HG03558 (cell line): ENCODE results near the gene BMS1.
A peak's percentile ranks its signal among the peaks of the same experiment; 100 is the strongest.
"Not testable (repeated sequence)": the region's sequence is repeated elsewhere in the genome, so short reads cannot be mapped to it uniquely, and the experiment has no call there.

ENCODE experiments used
- ATAC-seq: cut with Tn5 transposase; IDR thresholded peaks from one replicate; pipeline ENCODE4 v1.9.1; 2021; ENCODE audit warnings: moderate number of reproducible peaks; ENCODE audit not compliant: unreplicated experiment; ENCODE audit errors: extremely low read depth

The BMS1 gene

GRCh38 chr10:42782446-42783180 is at the start of gene BMS1:
TSS of gene BMS1 (plus strand) at chr10:42782795. CDS start at chr10:42784395, 1,600 bp downstream.
- peak; percentile 92 for ATAC-seq

DNA sequence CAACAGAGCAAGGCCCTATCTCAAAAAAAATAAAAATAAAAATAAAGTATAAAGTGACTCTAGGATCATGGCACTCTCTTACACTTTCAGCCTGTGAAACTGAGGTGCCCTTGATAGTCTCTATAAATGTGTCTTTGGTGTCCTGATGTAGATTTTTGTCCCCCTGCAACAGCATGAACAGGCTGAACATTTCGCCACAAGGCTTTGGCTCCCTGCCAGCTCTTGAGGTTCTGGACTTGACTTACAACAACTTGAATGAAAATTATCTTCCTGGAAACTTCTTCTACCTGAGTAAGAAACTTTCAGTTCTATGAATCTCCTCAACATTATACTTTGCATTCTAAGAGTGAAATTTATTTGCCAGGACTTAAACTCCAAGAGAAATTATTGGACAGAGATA is 48.1 kb upstream of the BMS1 start:
- ATAC-seq = no peak

DNA sequence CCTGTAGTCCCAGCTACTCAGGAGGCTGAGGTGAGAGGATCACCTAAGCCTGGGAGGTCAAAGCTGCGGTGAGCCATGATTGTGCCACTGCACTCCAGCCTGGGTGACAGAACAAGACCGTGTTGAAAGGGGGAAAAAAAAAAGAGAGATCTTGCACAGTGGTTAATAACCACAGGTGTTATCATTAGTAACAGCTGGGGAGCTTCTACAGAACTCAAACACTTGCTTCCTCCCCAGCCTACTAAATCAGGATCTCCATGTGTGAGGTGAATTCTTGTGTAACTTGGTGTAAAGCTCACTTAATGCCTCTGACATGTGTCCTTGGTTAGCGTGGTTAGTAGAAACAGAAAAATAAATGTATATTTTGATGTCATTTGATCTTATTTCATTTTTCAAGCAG is 43.9 kb upstream of the BMS1 start:
- ATAC-seq = no peak

DNA sequence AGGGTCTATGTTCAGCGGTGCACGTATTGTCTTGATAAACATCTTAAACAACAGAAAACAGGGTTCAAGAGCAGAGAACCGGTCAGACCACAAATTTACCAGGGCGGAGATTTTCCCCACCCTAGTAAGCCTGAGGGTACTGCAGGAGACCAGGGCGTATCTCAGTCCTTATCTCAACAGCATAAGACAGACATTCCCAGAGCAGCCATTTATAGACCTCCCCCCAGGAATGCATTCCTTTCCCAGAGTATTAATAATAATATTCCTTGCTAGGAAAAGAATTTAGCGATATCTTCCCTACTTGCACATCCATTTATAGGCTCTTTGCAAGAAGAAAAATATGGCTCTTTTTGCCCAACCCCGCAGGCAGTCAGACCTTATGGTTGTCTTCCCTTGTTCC is 41.1 kb upstream of the BMS1 start:
- ATAC-seq = not testable (repeated sequence)

GRCh38 chr10:42743697-42744096 is 38.9 kb upstream of the BMS1 start:
- no peak for ATAC-seq

- ATAC-seq = no peak
Observed at GRCh38 chr10:42744134-42744701, 38.4 kb upstream of the BMS1 start.

DNA sequence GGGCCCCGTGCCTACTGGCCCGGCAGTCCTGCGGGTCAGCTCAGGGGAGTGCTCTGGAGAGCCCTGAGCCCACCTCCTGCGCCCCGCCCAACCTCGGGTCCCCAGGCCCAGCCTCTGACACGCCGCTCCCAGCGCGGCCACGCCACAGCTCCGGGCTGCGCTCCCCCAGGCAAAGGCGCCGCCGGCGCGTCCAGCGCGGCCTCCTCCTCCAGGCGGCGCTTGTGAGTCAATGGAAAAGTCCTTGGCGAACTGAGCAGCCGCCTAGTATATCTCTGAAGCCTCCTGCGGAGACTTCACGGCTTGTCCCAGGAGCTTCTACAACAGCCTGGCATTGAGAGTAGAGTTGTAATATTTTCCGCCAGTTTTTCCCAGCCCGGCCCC is 29.5 kb upstream of the BMS1 start:
- no peak for ATAC-seq

GRCh38 chr10:42753507-42754154 is 29.0 kb upstream of the BMS1 start:
- ATAC-seq = no peak

DNA sequence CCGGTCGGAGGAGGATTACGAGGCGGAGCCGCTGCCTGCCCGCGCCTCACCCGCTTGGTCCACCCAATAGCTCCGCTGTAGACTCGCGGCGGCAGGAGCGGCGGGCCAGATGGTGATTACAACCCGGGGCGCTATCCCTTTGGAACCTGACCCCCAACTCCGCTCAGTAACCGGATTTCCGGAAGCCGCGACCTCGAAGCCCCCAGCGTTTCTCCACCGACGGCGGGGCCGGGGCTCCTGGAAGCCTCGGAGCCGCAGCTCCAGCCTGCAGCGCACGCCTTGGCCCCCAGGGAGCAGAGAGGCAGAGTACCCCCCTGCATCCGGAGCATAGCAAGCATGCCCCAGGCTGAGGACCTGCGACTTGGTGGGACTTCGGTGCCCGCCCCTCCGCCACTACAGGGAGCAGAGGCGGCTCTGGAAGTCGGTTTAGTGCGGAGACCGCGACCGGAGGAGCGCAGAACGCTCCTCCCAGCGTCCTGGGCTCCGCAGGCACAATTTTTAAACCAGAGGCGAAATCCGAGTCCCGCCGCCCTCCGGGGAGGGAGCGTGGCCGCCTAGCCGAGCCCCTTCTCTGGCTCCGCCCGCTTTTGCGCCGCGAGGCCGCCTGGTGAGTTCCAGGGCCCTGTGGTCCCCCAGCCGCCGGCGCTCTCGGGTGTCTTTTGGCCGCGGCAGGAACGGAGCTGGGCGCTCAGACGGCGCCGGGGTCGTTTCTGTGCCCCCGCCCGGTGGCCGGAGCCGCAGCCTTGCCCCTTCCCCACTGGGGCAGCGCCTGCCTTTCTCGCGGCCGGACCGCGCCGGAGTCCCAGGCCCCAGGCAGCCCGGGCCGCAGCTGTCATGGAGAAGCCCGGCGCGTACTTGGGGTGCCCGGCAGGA is 28.2 kb upstream of the BMS1 start:
- no peak for ATAC-seq

GRCh38 chr10:42755028-42755451 is 27.6 kb upstream of the BMS1 start:
- ATAC-seq = no peak

GRCh38 chr10:42755556-42756093 is 27.0 kb upstream of the BMS1 start:
- no peak for ATAC-seq

- ATAC-seq = no peak
Observed at GRCh38 chr10:42767906-42768305, 14.7 kb upstream of the BMS1 start.

GRCh38 chr10:42768581-42769152 is 13.9 kb upstream of the BMS1 start:
- no peak for ATAC-seq

DNA sequence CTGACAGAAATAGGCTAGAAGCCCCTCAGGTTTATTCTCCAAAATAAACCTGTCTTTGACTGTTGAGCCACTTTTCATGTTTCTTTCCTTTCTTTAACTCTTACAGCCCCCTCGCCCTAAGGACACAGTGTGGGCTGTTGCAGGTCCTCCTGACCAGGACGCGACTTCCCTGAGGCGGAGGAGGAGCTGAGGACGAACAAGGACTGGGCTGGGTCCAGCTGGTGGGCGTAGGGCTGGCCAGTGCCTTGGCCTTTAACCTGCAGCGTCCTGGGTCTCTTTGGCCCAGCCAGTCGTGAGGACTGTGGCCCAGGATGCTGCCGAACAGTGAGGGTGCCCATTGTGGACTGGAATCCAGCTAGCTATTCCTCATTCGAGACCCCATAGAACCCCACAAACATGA is 13.4 kb upstream of the BMS1 start:
- no peak for ATAC-seq

DNA sequence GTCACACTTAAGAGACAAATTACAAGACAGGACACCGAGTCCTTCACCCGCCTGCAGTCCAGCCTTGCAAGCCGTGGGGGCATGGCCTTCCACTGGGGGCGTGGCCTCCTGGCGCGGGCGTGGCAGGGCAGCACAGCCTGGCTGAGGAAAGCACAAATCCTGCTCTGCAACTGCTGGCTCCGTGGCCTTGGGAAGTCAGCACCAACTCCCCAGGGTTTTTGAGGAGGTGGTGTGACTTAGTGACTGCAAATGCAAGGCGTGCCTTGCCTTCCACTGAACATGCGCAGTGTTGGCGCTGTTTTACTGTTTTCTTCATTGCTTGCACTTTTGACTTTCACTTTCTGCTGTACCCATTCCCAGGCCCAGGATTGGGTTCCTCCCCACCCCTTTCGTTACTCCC is 12.9 kb upstream of the BMS1 start:
- no peak for ATAC-seq

GRCh38 chr10:42776681-42777080 is 5.9 kb upstream of the BMS1 start:
- ATAC-seq = no peak

DNA sequence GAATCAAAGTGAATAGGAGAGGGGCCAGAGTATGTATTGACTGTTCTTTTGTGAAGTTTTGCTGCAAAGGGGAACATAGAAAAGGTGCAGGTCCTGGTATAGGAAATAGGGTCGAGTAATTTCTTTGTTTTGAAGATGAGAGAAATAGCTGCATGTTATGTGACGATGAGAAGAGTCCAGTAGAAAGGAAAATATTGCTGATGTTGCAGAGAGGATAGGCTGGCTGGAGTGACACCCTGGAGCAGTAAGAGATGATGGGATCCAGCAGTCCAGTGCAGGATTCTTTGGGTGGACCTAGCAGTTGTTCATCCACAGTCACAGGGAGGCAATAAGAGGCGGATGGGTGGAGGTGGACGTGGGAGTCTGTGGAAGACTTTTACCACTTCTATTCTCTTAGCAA is 2.1 kb upstream of the BMS1 start:
- no peak for ATAC-seq

GRCh38 chr10:42781893-42782445 is 626 bp upstream of the BMS1 start:
- ATAC-seq = no peak

DNA sequence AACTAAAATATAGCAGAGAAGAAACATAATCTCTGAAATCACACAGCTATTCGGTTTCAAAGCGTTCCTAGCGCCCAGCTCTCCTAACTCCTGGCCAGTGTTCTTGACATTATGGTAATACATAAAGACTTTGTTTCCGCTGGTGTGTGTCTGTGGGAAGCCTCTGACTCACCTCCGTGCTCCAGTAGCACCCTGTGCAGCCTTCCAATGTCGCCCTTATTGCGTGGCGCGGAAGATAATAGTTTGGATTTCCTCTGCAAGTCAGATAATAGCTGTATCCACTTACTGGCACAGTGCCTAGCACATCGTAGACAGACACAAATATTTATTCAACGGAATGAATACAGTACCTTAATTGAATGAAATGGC is 570 bp downstream of the BMS1 start:
- no peak for ATAC-seq

DNA sequence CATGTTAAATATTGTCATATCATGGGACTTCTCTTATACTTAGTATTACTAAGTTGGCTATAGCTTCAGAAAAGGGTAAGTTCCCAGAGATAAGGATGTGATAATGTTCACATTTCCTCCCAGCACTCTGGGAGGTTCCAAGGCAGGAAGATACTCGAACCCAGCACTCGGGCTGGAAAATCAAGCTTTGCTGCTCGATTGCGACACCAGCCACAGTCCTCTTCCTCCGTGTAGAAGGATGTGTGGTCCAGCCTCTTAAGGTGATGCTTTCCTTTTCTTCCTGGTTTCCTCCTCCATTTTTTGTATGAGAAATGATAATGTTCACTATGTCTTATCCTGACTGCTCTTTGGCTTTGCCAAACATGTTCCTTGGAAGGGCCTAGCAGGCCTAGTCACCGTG is 3.2 kb downstream of the BMS1 start:
- no peak for ATAC-seq
